H1 (cell line): Measurements from ENCODE around the gene NABP2. TPM values are rescaled to one million over a fixed set of nuclear protein-coding genes. Genes with fewer than 3 reads are reported as not detected.
A peak's percentile ranks its signal among the peaks of the same experiment; 100 is the strongest.

Source experiments
- CTCF ChIA-PET: fragments of 300-600 bp; sonication (Branson Sonifier 250); formaldehyde crosslinking; loops from one replicate; lab custom pipeline; 2021; ENCODE audit not compliant: partially characterized antibody; lab: Charles Lee
- POLR2A ChIA-PET: fragments of 300-600 bp; sonication (Branson Sonifier 250); formaldehyde crosslinking; loops from one replicate; lab custom pipeline; 2021; ENCODE audit warnings: inconsistent platforms; ENCODE audit not compliant: partially characterized antibody; lab: Charles Lee
- DNase-seq, 2 experiments: peaks; one replicate each; pipeline versions ENCODE4 v3.0.0 to v3.0.0-alpha.2; 2010 to 2022; ENCODE audit warnings: low spot score in 2 of 2, low read depth in 1 of 2, mixed read lengths in 1 of 2
- FAIRE-seq: peaks from 2 replicates; lab custom pipeline; 2011; peaks lifted over from hg19 to GRCh38; lab: Jason Lieb, UNC
- H2AFZ ChIP-seq: 2 replicates; pipeline ENCODE4 v1.8.1; 2012; ENCODE audit warnings: low read length, inconsistent platforms
- H2AK5ac ChIP-seq: 2 replicates; pipeline ENCODE4 v1.6.1; 2013; ENCODE audit warnings: low read depth, low read length
- H2BK120ac ChIP-seq: replicated peaks from 2 replicates; pipeline ENCODE3; 2013; ENCODE audit warnings: low read depth, low read length, inconsistent platforms
- H2BK12ac ChIP-seq: 2 replicates; pipeline ENCODE4 v1.6.1; 2013; ENCODE audit warnings: low read depth, low read length
- H2BK15ac ChIP-seq: 2 replicates; pipeline ENCODE4 v1.6.1; 2013; ENCODE audit warnings: low read length
- H2BK20ac ChIP-seq: 2 replicates; pipeline ENCODE4 v1.6.1; 2013; ENCODE audit warnings: low read length
- H2BK5ac ChIP-seq: 2 replicates; pipeline ENCODE4 v1.6.1; 2013; ENCODE audit warnings: low read depth, low read length
- H3K14ac ChIP-seq: 2 replicates; pipeline ENCODE4 v1.6.1; 2013; ENCODE audit warnings: inconsistent platforms; ENCODE audit not compliant: insufficient read length
- H3K18ac ChIP-seq: 2 replicates; pipeline ENCODE4 v1.6.1; 2013; ENCODE audit warnings: low read length; ENCODE audit errors: extremely low read depth
- H3K23ac ChIP-seq: 2 replicates; pipeline ENCODE4 v1.6.1; 2013; ENCODE audit warnings: inconsistent platforms; ENCODE audit not compliant: insufficient read length
- H3K23me2 ChIP-seq: 2 replicates; pipeline ENCODE4 v1.6.1; 2013; ENCODE audit warnings: low read depth, low read length
- H3K27ac ChIP-seq: 2 replicates; pipeline ENCODE4 v1.6.1; 2011; ENCODE audit warnings: low read depth, low read length, inconsistent platforms
- H3K27me3 ChIP-seq, 4 experiments: replicated peaks in 1 of 4; 1 replicate in 1 of 4; 2 replicates in 3 of 4; pipeline versions ENCODE4 v1.6.1 to v1.8.1; 2011 to 2013; ENCODE audit warnings: low read length in 3 of 4, mild to moderate bottlenecking in 3 of 4, inconsistent platforms in 2 of 4, mixed read lengths in 2 of 4, moderate library complexity in 1 of 4; ENCODE audit not compliant: control insufficient read depth in 3 of 4, insufficient read depth in 3 of 4; ENCODE audit errors: extremely low read depth in 1 of 4
- H3K36me3 ChIP-seq, 4 experiments: 2 replicates each; pipeline versions ENCODE4 v1.6.1 to v1.8.1; 2011 to 2013; ENCODE audit warnings: mild to moderate bottlenecking in 4 of 4, low read length in 3 of 4, moderate library complexity in 2 of 4, control low read depth in 1 of 4, inconsistent platforms in 1 of 4; ENCODE audit not compliant: insufficient read depth in 4 of 4, control insufficient read depth in 2 of 4
- H3K4ac ChIP-seq: replicated peaks from 2 replicates; pipeline ENCODE3; 2013; ENCODE audit warnings: low read length, low read depth, mixed read lengths, inconsistent platforms; ENCODE audit not compliant: insufficient read length
- H3K4me1 ChIP-seq, 4 experiments: replicated peaks in 1 of 4; 1 replicate in 1 of 4; 2 replicates in 3 of 4; pipeline versions ENCODE4 v1.6.1 to v1.8.1; 2011 to 2013; ENCODE audit warnings: low read length in 3 of 4, inconsistent platforms in 2 of 4, mixed read lengths in 1 of 4; ENCODE audit not compliant: insufficient read depth in 4 of 4, control insufficient read depth in 3 of 4
- H3K4me2 ChIP-seq, 2 experiments: 2 replicates each; pipeline versions ENCODE4 v1.6.1 to v1.8.1; 2011 to 2013; ENCODE audit warnings: low read depth in 2 of 2, low read length in 2 of 2, control low read depth in 1 of 2, inconsistent platforms in 1 of 2, mild to moderate bottlenecking in 1 of 2; ENCODE audit not compliant: insufficient read depth in 1 of 2
- H3K4me3 ChIP-seq, 4 experiments: fragments of 200-600, 300-600 bp in 1 of 4; sonication (generic), shearing (Covaris generic), sonication (Bioruptor Twin) in 1 of 4; 2 replicates each; pipeline versions ENCODE4 v1.5.1 to v1.8.1; 2011 to 2016; ENCODE audit warnings: low read length in 4 of 4, low read depth in 3 of 4, control low read depth in 2 of 4, inconsistent platforms in 2 of 4, mild to moderate bottlenecking in 2 of 4, mixed read lengths in 1 of 4, moderate library complexity in 1 of 4; ENCODE audit not compliant: insufficient read depth in 2 of 4; ENCODE audit errors: extremely low read depth in 1 of 4
- H3K56ac ChIP-seq: replicated peaks from 2 replicates; pipeline ENCODE3; 2013; ENCODE audit warnings: low read depth, mild to moderate bottlenecking, mixed read lengths, low read length, inconsistent platforms; ENCODE audit not compliant: insufficient read length
- H3K79me1 ChIP-seq: 2 replicates; pipeline ENCODE4 v1.6.1; 2013; ENCODE audit warnings: low read depth, low read length, control low read depth
- H3K79me2 ChIP-seq, 2 experiments: 2 replicates each; pipeline versions ENCODE4 v1.6.1 to v1.8.1; 2012 to 2013; ENCODE audit warnings: low read length in 2 of 2, mild to moderate bottlenecking in 2 of 2, inconsistent platforms in 1 of 2; ENCODE audit not compliant: insufficient read depth in 2 of 2, control insufficient read depth in 1 of 2
- H3K9ac ChIP-seq, 4 experiments: replicated peaks in 1 of 4; 1 replicate in 1 of 4; 2 replicates in 3 of 4; pipeline versions ENCODE4 v1.6.1 to v1.8.1; 2011 to 2013; ENCODE audit warnings: low read depth in 3 of 4, low read length in 3 of 4, control low read depth in 2 of 4, mild to moderate bottlenecking in 2 of 4, moderate library complexity in 2 of 4, inconsistent platforms in 1 of 4; ENCODE audit errors: extremely low read depth in 1 of 4
- H3K9me3 ChIP-seq, 2 experiments: 2 replicates each; pipeline versions ENCODE4 v1.6.1 to v1.8.1; 2012 to 2013; ENCODE audit warnings: mild to moderate bottlenecking in 2 of 2, moderate library complexity in 2 of 2, control low read depth in 1 of 2, inconsistent platforms in 1 of 2, low read depth in 1 of 2, low read length in 1 of 2, mixed read lengths in 1 of 2; ENCODE audit not compliant: insufficient read depth in 2 of 2
- H4K20me1 ChIP-seq, 2 experiments: replicated peaks in 1 of 2; 2 replicates each; pipeline versions ENCODE3 to v1.8.1; 2011 to 2013; ENCODE audit warnings: inconsistent platforms in 2 of 2, low read length in 2 of 2, mild to moderate bottlenecking in 1 of 2; ENCODE audit not compliant: insufficient read depth in 2 of 2, control insufficient read depth in 1 of 2
- H4K5ac ChIP-seq: 2 replicates; pipeline ENCODE4 v1.6.1; 2013; ENCODE audit warnings: low read length, low read depth, mixed read lengths, inconsistent platforms; ENCODE audit not compliant: insufficient read length
- H4K8ac ChIP-seq: 2 replicates; pipeline ENCODE4 v1.8.0; 2013; ENCODE audit warnings: mild to moderate bottlenecking, moderate library complexity, low read length, inconsistent platforms; ENCODE audit not compliant: insufficient read depth; ENCODE audit errors: extremely low read depth
- H4K91ac ChIP-seq: replicated peaks from 2 replicates; pipeline ENCODE3; 2013; ENCODE audit warnings: low read length, mixed read lengths, inconsistent platforms; ENCODE audit not compliant: insufficient read length
- NRF1 ChIP-seq: IDR thresholded peaks from 2 replicates; pipeline ENCODE4 v1.6.1; 2011; ENCODE audit warnings: mild to moderate bottlenecking, low read depth, low read length, improper control_type of control experiment
- POLR2AphosphoS5 ChIP-seq: IDR thresholded peaks from 2 replicates; pipeline ENCODE4 v1.6.1; 2011; ENCODE audit warnings: low read depth, low read length
- WGBS, 2 experiments: shearing (Covaris generic) in 1 of 2; methylation state at CpG; one replicate each; pipeline versions ENCODE4 v1.1.6 to v1.1.7; 2013 to 2015; ENCODE audit warnings: low lambda C conversion rate in 2 of 2, mixed read lengths in 2 of 2, inconsistent platforms in 1 of 2, low coverage in 1 of 2, missing lambda C conversion rate in 1 of 2; ENCODE audit not compliant: insufficient replicate concordance in 2 of 2, insufficient coverage in 1 of 2, insufficient read length in 1 of 2; ENCODE audit errors: extremely low coverage in 1 of 2, missing lambda C conversion rate in 1 of 2; 5-methylcytosine and 5-hydroxymethylcytosine counted together
- polyA plus RNA-seq, 7 experiments: library from polyadenylated mRNA; depleted of rRNA in 3 of 7; stranded (reverse) in 5 of 7; unstranded in 2 of 7; fragments of >200 nt in 5 of 7; fragments of 200-250 nt in 2 of 7; gene quantifications; 1 replicate in 5 of 7; 2 replicates in 1 of 7; 4 replicates in 1 of 7; pipeline versions ENCODE4 v1.2.1 to v1.2.3, GENCODE V29; 2011 to 2013; ENCODE audit warnings: missing spikeins in 2 of 7, mixed read lengths in 2 of 7
- total RNA-seq: library from RNA; stranded (reverse); fragmentation: NEBNext Ultra II Directional; extraction: Animal tissue kit (Norgen Biotek cat#: 25700); gene quantifications from 2 replicates; pipeline ENCODE4 v1.2.1, GENCODE V29; 2021
- TF ChIP-seq, protein P1 (sequence below): IDR thresholded peaks from 2 replicates; pipeline ENCODE4 v1.6.1; 2011; ENCODE audit warnings: low read length, improper control_type of control experiment

Gene NABP2
- total and polyA plus RNA-seq, 2 of the 8 experiments (the other 6 are each of a cell fraction or from before 2014, with no cell fraction given), result 58.1 to 67.5 TPM

- POLR2A ChIA-PET, result interaction anchor here (0.7 to 8.6 kb wide), 14 partner anchors 9 to 181 kb away, joined by 3 to 65 read pairs (median 4); partner anchors contain the start of genes ANKRD52, CS, MYL6 and RNF41
- FAIRE-seq, result no peak
These were observed 7.0 kb downstream of the NABP2 start for GRCh38 chr12:56231184-56231582.

More at GRCh38 chr12:56231184-56231582, 7.0 kb downstream of the NABP2 start:
- no peak overlapping the region for H3K27ac ChIP-seq
- H3K56ac ChIP-seq, result no peak overlapping the region
- DNase-seq, result no peak
- WGBS, 2 experiments, result 95% methylated on average over 11 of the region's 11 CpGs; no CpG with 5 or more reads in 1 of the 2 experiments
- H2BK5ac ChIP-seq, result no peak overlapping the region
- H3K9me3 ChIP-seq, result no peaks in the 10 kb centered on the region
- peaks cover 0 to under 1% (median under 1%) of the 10 kb centered on the region in 4 experiments; a peak in 1 of 8 replicates for H3K36me3 ChIP-seq
- CTCF ChIA-PET, result interaction anchor here (0.7 to 10.5 kb wide), 14 partner anchors 9 to 230 kb away, joined by 3 to 72 read pairs (median 4); partner anchors contain the start of genes ANKRD52, COQ10A, RNF41 and SMARCC2
- H2AK5ac ChIP-seq, result no peak overlapping the region
- H2BK20ac ChIP-seq, result no peak overlapping the region
- peaks cover 0 to 6% (median 0%) of the 10 kb centered on the region in 4 experiments; a peak in 3 of 7 replicates for H3K4me1 ChIP-seq
- H3K79me2 ChIP-seq, result no peaks in the 10 kb centered on the region
- H4K91ac ChIP-seq, result no peak overlapping the region
- no peak overlapping the region for H3K4me3 ChIP-seq
- H4K20me1 ChIP-seq, result no peaks in the 10 kb centered on the region
- no peak overlapping the region for H4K5ac ChIP-seq
- H3K23ac ChIP-seq, result no peak overlapping the region
- H3K14ac ChIP-seq, result no peak overlapping the region
- H2BK15ac ChIP-seq, result no peak overlapping the region
- H3K18ac ChIP-seq, result no peak overlapping the region
- H2BK12ac ChIP-seq, result no peak overlapping the region
- TF ChIP-seq POLR2AphosphoS5, result no peak
- TF ChIP-seq, protein P1, sequence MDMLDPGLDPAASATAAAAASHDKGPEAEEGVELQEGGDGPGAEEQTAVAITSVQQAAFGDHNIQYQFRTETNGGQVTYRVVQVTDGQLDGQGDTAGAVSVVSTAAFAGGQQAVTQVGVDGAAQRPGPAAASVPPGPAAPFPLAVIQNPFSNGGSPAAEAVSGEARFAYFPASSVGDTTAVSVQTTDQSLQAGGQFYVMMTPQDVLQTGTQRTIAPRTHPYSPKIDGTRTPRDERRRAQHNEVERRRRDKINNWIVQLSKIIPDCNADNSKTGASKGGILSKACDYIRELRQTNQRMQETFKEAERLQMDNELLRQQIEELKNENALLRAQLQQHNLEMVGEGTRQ, result no peak
- no peak for TF ChIP-seq NRF1
- no peaks in the 10 kb centered on the region for H3K23me2 ChIP-seq
- H2BK120ac ChIP-seq, result no peak overlapping the region
- peaks cover under 1% of the 10 kb centered on the region; the same call in 1 of the 2 replicates for H3K79me1 ChIP-seq
- 0 out of 7 replicates have a peak, but pooled peaks cover 0 to 2% (median 0%) of the 10 kb centered on the region in 4 experiments for H3K27me3 ChIP-seq
- H2AFZ ChIP-seq, result no peak overlapping the region
- H3K4me2 ChIP-seq, result no peak overlapping the region
- no peak overlapping the region for H3K9ac ChIP-seq
- H4K8ac ChIP-seq, result peak overlapping the region; percentile 76; the same call in 1 of the 2 replicates
- no peak overlapping the region for H3K4ac ChIP-seq
